ENCODE measurements around the gene TNIP3.

- no peak for TF ChIP-seq POLR2A (IDR thresholded peaks at IDR 0.05; ENCODE audit: low read length)
- TF ChIP-seq GATA1 (IDR thresholded peaks at IDR 0.05; ENCODE audit: low read depth, low read length) = no peak
Measured at GRCh38 chr4:121148621-121149020, 15.5 kb downstream of the TNIP3 start.

Measured in erythroblast (primary cell).